Common myeloid progenitor, CD34-positive (primary cell): ENCODE results near the gene TCL1A.

Experiments used
- CTCF ChIA-PET: fragments of 350-600 bp; sonication (Branson Sonifier 250); formaldehyde crosslinking; loops from one replicate; lab custom pipeline; 2021; ENCODE audit warnings: antibody characterized with exemption; lab: Charles Lee
- POLR2A ChIA-PET: fragments of 350-600 bp; sonication (Branson Sonifier 250); formaldehyde crosslinking; loops from one replicate; lab custom pipeline; 2021; ENCODE audit warnings: antibody characterized with exemption; lab: Charles Lee
- DNase-seq, 3 donors: peaks; one replicate each; pipeline versions ENCODE4 v3.0.0 to v3.0.0-alpha.2; 2013
- H3K27ac ChIP-seq, 2 experiments: 1 replicate in 1 of 2; 2 replicates in 1 of 2; pipeline ENCODE4 v1.7.0; 2013; ENCODE audit warnings: inconsistent platforms in 2 of 2, low read length in 2 of 2, mild to moderate bottlenecking in 2 of 2, low read depth in 1 of 2, moderate library complexity in 1 of 2; ENCODE audit not compliant: severe bottlenecking in 2 of 2, insufficient read depth in 1 of 2, poor library complexity in 1 of 2
- H3K27me3 ChIP-seq, 5 experiments: replicated peaks in 2 of 5; 1 replicate in 3 of 5; 2 replicates in 2 of 5; pipeline versions ENCODE4 v1.6.1 to v1.7.0; 2013; ENCODE audit warnings: low read length in 4 of 5, mild to moderate bottlenecking in 2 of 5, moderate library complexity in 2 of 5, inconsistent platforms in 1 of 5; ENCODE audit not compliant: insufficient read depth in 5 of 5, control insufficient read depth in 4 of 5
- H3K36me3 ChIP-seq, 4 experiments: 1 replicate in 2 of 4; 2 replicates in 2 of 4; pipeline versions ENCODE4 v1.6.1 to v1.7.0; 2013; ENCODE audit warnings: low read length in 3 of 4, control low read depth in 1 of 4, mild to moderate bottlenecking in 1 of 4; ENCODE audit not compliant: control insufficient read depth in 4 of 4, insufficient read depth in 4 of 4
- H3K4me1 ChIP-seq, 4 experiments: 1 replicate in 3 of 4; 2 replicates in 1 of 4; pipeline versions ENCODE4 v1.6.1 to v1.7.1; 2013; ENCODE audit warnings: low read length in 3 of 4, mild to moderate bottlenecking in 3 of 4, control low read depth in 1 of 4, inconsistent platforms in 1 of 4, moderate library complexity in 1 of 4; ENCODE audit not compliant: control insufficient read depth in 4 of 4, insufficient read depth in 4 of 4; ENCODE audit errors: control extremely low read depth in 1 of 4
- H3K4me3 ChIP-seq, 7 experiments: 1 replicate in 4 of 7; 2 replicates in 3 of 7; pipeline versions ENCODE4 v1.5.1 to v1.7.0; 2013; ENCODE audit warnings: mild to moderate bottlenecking in 7 of 7, low read length in 6 of 7, moderate library complexity in 6 of 7, inconsistent platforms in 2 of 7, low read depth in 2 of 7, control low read depth in 1 of 7; ENCODE audit not compliant: insufficient read depth in 4 of 7, control insufficient read depth in 1 of 7; ENCODE audit errors: extremely low read depth in 1 of 7
- H3K9me3 ChIP-seq, 5 experiments: 1 replicate in 4 of 5; 2 replicates in 1 of 5; pipeline versions ENCODE4 v1.6.1 to v1.7.1; 2013; ENCODE audit warnings: low read length in 4 of 5, mild to moderate bottlenecking in 2 of 5, inconsistent platforms in 1 of 5, low read depth in 1 of 5, moderate library complexity in 1 of 5; ENCODE audit not compliant: control insufficient read depth in 4 of 5, insufficient read depth in 2 of 5; ENCODE audit errors: control extremely low read depth in 1 of 5
- WGBS: methylation state at CpG from one replicate; pipeline ENCODE4 v1.1.5; 2013; ENCODE audit not compliant: insufficient coverage; 5-methylcytosine and 5-hydroxymethylcytosine counted together

TCL1A gene

GRCh38 chr14:95698287-95698686 is 15.6 kb downstream of the TCL1A start:
- Histone ChIP-seq H3K36me3 (no peaks in the 10 kb centered on the region), H3K9me3 (no peaks in the 10 kb centered on the region), H3K27me3 (peaks cover 2 to 36% (median 10%) of the 10 kb centered on the region in 5 experiments), H3K4me1 (no peaks in the 10 kb centered on the region), H3K27ac (no peak overlapping the region), H3K4me3 (no peak overlapping the region)
- ChIA-PET CTCF (no interaction called here), POLR2A (no interaction called here)
- DNase-seq, result no peak

- CTCF ChIA-PET, result no interaction called here
- no peaks in the 10 kb centered on the region for H3K4me1 ChIP-seq
- no peak overlapping the region for H3K4me3 ChIP-seq
- no peaks in the 10 kb centered on the region for H3K9me3 ChIP-seq
- POLR2A ChIA-PET, result no interaction called here
- no peak overlapping the region for H3K27ac ChIP-seq
- H3K27me3 ChIP-seq, result peaks cover 2 to 37% (median 8%) of the 10 kb centered on the region in 5 experiments
- no peak for DNase-seq
- WGBS, result 90% methylated on average over 6 of the region's 7 CpGs
- no peaks in the 10 kb centered on the region for H3K36me3 ChIP-seq
These were observed 16.2 kb downstream of the TCL1A start for GRCh38 chr14:95697764-95698163.

GRCh38 chr14:95696741-95697140 is 17.2 kb downstream of the TCL1A start:
- H3K4me3 ChIP-seq, result no peak overlapping the region
- DNase-seq, result no peak
- no peaks in the 10 kb centered on the region for H3K4me1 ChIP-seq
- WGBS, result 78% methylated on average over 15 of the region's 15 CpGs
- peaks cover 2 to 32% (median 5%) of the 10 kb centered on the region in 5 experiments for H3K27me3 ChIP-seq
- no peak overlapping the region for H3K27ac ChIP-seq
- H3K36me3 ChIP-seq, result no peaks in the 10 kb centered on the region
- H3K9me3 ChIP-seq, result no peaks in the 10 kb centered on the region
- POLR2A ChIA-PET, result no interaction called here
- CTCF ChIA-PET, result no interaction called here

GRCh38 chr14:95695913-95696312 is 18.0 kb downstream of the TCL1A start:
- 62% methylated on average over 5 of the region's 5 CpGs for WGBS
- Histone ChIP-seq H3K4me1 (no peaks in the 10 kb centered on the region), H3K9me3 (no peaks in the 10 kb centered on the region), H3K36me3 (no peaks in the 10 kb centered on the region), H3K27me3 (peaks cover 2 to 29% (median 4%) of the 10 kb centered on the region in 5 experiments), H3K4me3 (no peak overlapping the region), H3K27ac (no peak overlapping the region)
- peak in 1 of 3 donors; percentile 17 for DNase-seq
- CTCF ChIA-PET, result interaction anchor here (1.3 kb wide), 1 partner anchor 24 kb away, joined by 3 read pairs; no protein-coding TSS in a partner anchor
- POLR2A ChIA-PET, result no interaction called here

GRCh38 chr14:95695051-95695450 is 18.9 kb downstream of the TCL1A start:
- DNase-seq, result no peak
- CTCF ChIA-PET, result interaction anchor here (1.3 kb wide), 1 partner anchor 23 kb away, joined by 3 read pairs; no protein-coding TSS in a partner anchor
- Histone ChIP-seq H3K27ac (no peak overlapping the region), H3K27me3 (peaks cover 0 to 23% (median 4%) of the 10 kb centered on the region in 5 experiments), H3K36me3 (no peaks in the 10 kb centered on the region), H3K4me3 (no peak overlapping the region), H3K9me3 (no peaks in the 10 kb centered on the region), H3K4me1 (no peaks in the 10 kb centered on the region)
- POLR2A ChIA-PET, result no interaction called here
- 67% methylated on average over 5 of the region's 5 CpGs for WGBS

- peaks cover 0 to 22% (median 2%) of the 10 kb centered on the region in 5 experiments for H3K27me3 ChIP-seq
- H3K27ac ChIP-seq, result no peak overlapping the region
- no peak overlapping the region for H3K4me3 ChIP-seq
- H3K36me3 ChIP-seq, result no peaks in the 10 kb centered on the region
- H3K4me1 ChIP-seq, result no peaks in the 10 kb centered on the region
- DNase-seq, result no peak
- no peaks in the 10 kb centered on the region for H3K9me3 ChIP-seq
- 95% methylated on average over 4 of the region's 4 CpGs for WGBS
- CTCF ChIA-PET, result no interaction called here
- POLR2A ChIA-PET, result no interaction called here
These were observed 21.8 kb downstream of the TCL1A start for GRCh38 chr14:95692109-95692508.

GRCh38 chr14:95691591-95691990 is 22.3 kb downstream of the TCL1A start:
- Histone ChIP-seq H3K4me3 (no peak overlapping the region), H3K4me1 (no peaks in the 10 kb centered on the region), H3K27me3 (peaks cover 0 to 22% (median 2%) of the 10 kb centered on the region in 5 experiments), H3K9me3 (no peaks in the 10 kb centered on the region), H3K36me3 (no peaks in the 10 kb centered on the region), H3K27ac (no peak overlapping the region)
- ChIA-PET CTCF (no interaction called here), POLR2A (no interaction called here)
- no peak for DNase-seq
- WGBS, result 98% methylated on average over 10 of the region's 10 CpGs
